PC-3 (cell line): Measurements from ENCODE around the gene ZMIZ2. TPM values are rescaled to one million over a fixed set of nuclear protein-coding genes. Genes with fewer than 3 reads are reported as not detected.

Experiments used
- ATAC-seq: fragments of 200-7000 bp; cut with Tn5 transposase; 2 replicates; pipeline ENCODE4 v1.9.1; 2020; ENCODE audit warnings: mild to moderate bottlenecking, moderate library complexity
- BruUV-seq: library from RNA; stranded (reverse); fragments of 400-500 nt; replicated peaks from 2 replicates; lab custom pipeline; 2021; lab: Mats Ljungman, UMichigan
- CTCF ChIA-PET: fragments of 300-600 bp; sonication (Branson Sonifier 250); formaldehyde crosslinking; loops from one replicate; lab custom pipeline; 2022; ENCODE audit warnings: antibody characterized with exemption; lab: Charles Lee
- POLR2A ChIA-PET: fragments of 300-600 bp; sonication (Branson Sonifier 250); formaldehyde crosslinking; loops from one replicate; lab custom pipeline; 2022; ENCODE audit warnings: antibody characterized with exemption; ENCODE audit not compliant: unreplicated experiment; lab: Charles Lee
- DNase-seq: peaks from one replicate; pipeline ENCODE4 v3.0.0-alpha.2; 2015
- H2AFZ ChIP-seq: fragments of 300-600 bp; sonication (generic); 2 replicates; pipeline ENCODE4 v1.6.0; 2016; ENCODE audit warnings: antibody characterized with exemption, low read length
- H3F3A ChIP-seq: fragments of 300-600 bp; sonication (generic); one replicate; pipeline ENCODE4 v1.6.0; 2017; ENCODE audit warnings: antibody characterized with exemption, low read length, control low read depth, mild to moderate bottlenecking; ENCODE audit not compliant: unreplicated experiment
- H3K27ac ChIP-seq: fragments of 300-600 bp; sonication (generic); 2 replicates; pipeline ENCODE4 v1.5.1; 2016; ENCODE audit warnings: mild to moderate bottlenecking, low read length
- H3K27me3 ChIP-seq: fragments of 300-600 bp; sonication (generic); 2 replicates; pipeline ENCODE4 v1.6.1; 2016; ENCODE audit warnings: low read length, mixed read lengths
- H3K36me3 ChIP-seq: fragments of 300-600 bp; sonication (generic); 2 replicates; pipeline ENCODE4 v1.6.1; 2016; ENCODE audit warnings: low read depth, mixed run types, low read length, mixed read lengths
- H3K4me1 ChIP-seq: fragments of 300-600 bp; sonication (generic); 2 replicates; pipeline ENCODE4 v1.5.1; 2016; ENCODE audit warnings: low read length; ENCODE audit not compliant: insufficient read depth
- H3K4me2 ChIP-seq: fragments of 300-600 bp; sonication (generic); 2 replicates; pipeline ENCODE4 v1.6.0; 2016; ENCODE audit warnings: low read length
- H3K4me3 ChIP-seq: fragments of 300-600 bp; sonication (generic); 2 replicates; pipeline ENCODE4 v1.5.1; 2016; ENCODE audit warnings: mild to moderate bottlenecking, low read length, mixed read lengths
- H3K79me2 ChIP-seq: fragments of 300-600 bp; sonication (generic); 2 replicates; pipeline ENCODE4 v1.6.1; 2017; ENCODE audit warnings: low read length, mixed read lengths
- H3K9ac ChIP-seq: fragments of 300-600 bp; sonication (generic); 2 replicates; pipeline ENCODE4 v1.6.0; 2016; ENCODE audit warnings: mild to moderate bottlenecking, low read length
- H3K9me2 ChIP-seq: fragments of 300-600 bp; sonication (generic); replicated peaks from 2 replicates; pipeline ENCODE4 v1.6.1; 2016; ENCODE audit warnings: mixed run types, low read length, mixed read lengths
- H3K9me3 ChIP-seq: fragments of 300-600 bp; sonication (generic); 2 replicates; pipeline ENCODE4 v1.6.1; 2016; ENCODE audit warnings: low read length, mixed read lengths
- H4K20me1 ChIP-seq: fragments of 300-600 bp; sonication (generic); 2 replicates; pipeline ENCODE4 v1.6.1; 2016; ENCODE audit warnings: low read length, mixed read lengths
- CTCF ChIP-seq: fragments of 300-600 bp; sonication (generic); conservative IDR thresholded peaks from 2 replicates; pipeline ENCODE4 v1.5.1; 2017; ENCODE audit warnings: antibody characterized with exemption, low read depth, mild to moderate bottlenecking, low read length
- EZH2 ChIP-seq: fragments of 300-600 bp; sonication (generic); IDR thresholded peaks from one replicate; pipeline ENCODE4 v1.6.1; 2017; ENCODE audit warnings: antibody characterized with exemption, mild to moderate bottlenecking, low read length; ENCODE audit not compliant: unreplicated experiment
- EZH2phosphoT487 ChIP-seq: fragments of 300-600 bp; sonication (generic); IDR thresholded peaks from 2 replicates; pipeline ENCODE4 v1.6.1; 2018; ENCODE audit warnings: mild to moderate bottlenecking, antibody characterized with exemption, low read length, borderline replicate concordance
- intact Hi-C: fragments of 100-400 bp; cut with micrococcal nuclease; formaldehyde crosslinking; loops from 2 replicates; pipeline ENCODE4 v1.9.0; 2023
- total RNA-seq: library from RNA; depleted of rRNA; stranded (reverse); fragments of >200 nt; gene quantifications from 2 replicates; pipeline ENCODE4 v1.2.3, GENCODE V29; 2014

Gene ZMIZ2
- total RNA-seq, 1 experiment from 2014 or later = 18.3 TPM

DNA sequence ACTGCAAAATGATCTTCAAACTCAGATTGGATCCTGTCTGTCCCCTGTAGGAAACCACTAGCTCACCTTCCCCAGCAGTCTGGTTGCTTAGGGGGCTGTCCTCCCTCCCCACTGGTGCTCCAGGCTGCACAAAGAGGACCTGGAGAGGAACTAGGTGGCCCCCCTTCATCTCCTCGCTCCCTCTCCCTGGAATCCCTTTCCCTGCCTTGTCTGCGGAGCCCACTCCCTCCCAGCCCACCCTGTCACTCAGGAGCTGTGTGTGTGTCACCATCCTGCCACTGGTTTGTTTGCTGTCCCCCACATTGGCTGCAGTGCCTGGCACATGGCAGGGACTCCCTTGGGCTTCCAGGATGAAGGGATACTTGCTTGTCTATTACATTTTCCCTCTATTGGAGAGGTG, 35.5 kb upstream of the ZMIZ2 start:
- H3K27me3 ChIP-seq = no peaks in the 10 kb centered on the region
- H2AFZ ChIP-seq = no peak overlapping the region
- BruUV-seq = no TSS peak
- no peaks in the 10 kb centered on the region; the same call in 1 of the 2 replicates for H3K36me3 ChIP-seq
- H3K9me3 ChIP-seq = no peaks in the 10 kb centered on the region
- no peaks in the 10 kb centered on the region for H3K79me2 ChIP-seq
- H3K9me2 ChIP-seq = no peaks in the 10 kb centered on the region
- intact Hi-C loops = no loop called here
- DNase-seq (no peak), ATAC-seq (no peak)
- CTCF ChIA-PET = no interaction called here
- peaks cover 17% of the 10 kb centered on the region for H3K4me1 ChIP-seq
- no peak overlapping the region for H3K9ac ChIP-seq
- no peak overlapping the region for H3K27ac ChIP-seq
- H3F3A ChIP-seq = no peaks in the 10 kb centered on the region
- no peak overlapping the region for H3K4me2 ChIP-seq
- no peaks in the 10 kb centered on the region for H4K20me1 ChIP-seq
- no peak overlapping the region for H3K4me3 ChIP-seq
- no peak for TF ChIP-seq EZH2
- TF ChIP-seq EZH2phosphoT487 = no peak
- TF ChIP-seq CTCF = no peak
- POLR2A ChIA-PET = no interaction called here

GRCh38 chr7:44713680-44714335, 34.8 kb upstream of the ZMIZ2 start:
- intact Hi-C loops = no loop called here

More at GRCh38 chr7:44713680-44714335, 34.8 kb upstream of the ZMIZ2 start:
- H3K9ac ChIP-seq = no peak overlapping the region
- peaks cover 17% of the 10 kb centered on the region for H3K4me1 ChIP-seq
- H3K9me3 ChIP-seq = no peaks in the 10 kb centered on the region
- DNase-seq (no peak), ATAC-seq (no peak)
- H3K27me3 ChIP-seq = no peaks in the 10 kb centered on the region
- no peak for TF ChIP-seq EZH2phosphoT487
- no peak for TF ChIP-seq CTCF
- TF ChIP-seq EZH2 = no peak
- no peaks in the 10 kb centered on the region for H3K9me2 ChIP-seq
- no peak overlapping the region for H2AFZ ChIP-seq
- no peaks in the 10 kb centered on the region; the same call in 1 of the 2 replicates for H3K36me3 ChIP-seq
- no TSS peak for BruUV-seq
- H3K27ac ChIP-seq = no peak overlapping the region
- H3K4me2 ChIP-seq = no peak overlapping the region
- ChIA-PET CTCF (no interaction called here), POLR2A (no interaction called here)
- H4K20me1 ChIP-seq = no peaks in the 10 kb centered on the region
- no peak overlapping the region for H3K4me3 ChIP-seq
- no peaks in the 10 kb centered on the region for H3F3A ChIP-seq
- H3K79me2 ChIP-seq = no peaks in the 10 kb centered on the region
